Liver (tissue), 9 donors: ENCODE data around the gene NTNG2. TPM values are rescaled to one million over a fixed set of nuclear protein-coding genes. Genes with fewer than 3 reads are reported as not detected.

Experiments used
- DNase-seq: peaks from one replicate; pipeline ENCODE4 v3.0.0-alpha.2; 2017; ENCODE audit warnings: low spot score
- H3K27ac ChIP-seq, 2 donors: one replicate each; pipeline ENCODE4 v1.7.0; 2013; ENCODE audit warnings: inconsistent platforms in 2 of 2, low read length in 2 of 2, control low read depth in 1 of 2, low read depth in 1 of 2, mild to moderate bottlenecking in 1 of 2
- H3K27me3 ChIP-seq, 4 donors: one replicate each; pipeline versions ENCODE4 v1.6.1 to v1.7.0; 2013; ENCODE audit warnings: low read length in 3 of 4, inconsistent platforms in 1 of 4, mild to moderate bottlenecking in 1 of 4, moderate library complexity in 1 of 4; ENCODE audit not compliant: control insufficient read depth in 4 of 4, insufficient read depth in 4 of 4
- H3K36me3 ChIP-seq, 4 donors: one replicate each; pipeline versions ENCODE4 v1.6.1 to v1.7.0; 2013; ENCODE audit warnings: low read length in 3 of 4, mild to moderate bottlenecking in 3 of 4, low read depth in 1 of 4, moderate library complexity in 1 of 4; ENCODE audit not compliant: control insufficient read depth in 4 of 4, insufficient read depth in 3 of 4
- H3K4me1 ChIP-seq, 4 donors: one replicate each; pipeline versions ENCODE4 v1.6.1 to v1.7.0; 2013; ENCODE audit warnings: low read length in 3 of 4, mild to moderate bottlenecking in 3 of 4, moderate library complexity in 1 of 4; ENCODE audit not compliant: control insufficient read depth in 4 of 4, insufficient read depth in 4 of 4
- H3K4me3 ChIP-seq, 3 donors: one replicate each; pipeline versions ENCODE4 v1.6.1 to v1.7.0; 2013; ENCODE audit warnings: low read length in 3 of 3, control low read depth in 1 of 3, low read depth in 1 of 3, mild to moderate bottlenecking in 1 of 3
- H3K9ac ChIP-seq, 2 donors: one replicate each; pipeline ENCODE4 v1.7.0; 2013; ENCODE audit warnings: low read length in 2 of 2, mild to moderate bottlenecking in 2 of 2, moderate library complexity in 2 of 2, control low read depth in 1 of 2, low read depth in 1 of 2
- H3K9me3 ChIP-seq, 4 donors: one replicate each; pipeline versions ENCODE4 v1.6.1 to v1.7.0; 2013; ENCODE audit warnings: low read length in 3 of 4; ENCODE audit not compliant: control insufficient read depth in 4 of 4
- EGR1 ChIP-seq, 2 donors: IDR thresholded peaks; 2 replicates each; pipeline ENCODE4 v1.6.1; 2016 to 2018; ENCODE audit warnings: antibody characterized with exemption in 2 of 2, low read depth in 2 of 2
- FOXA1 ChIP-seq: IDR thresholded peaks from 2 replicates; pipeline ENCODE4 v1.6.1; 2016; ENCODE audit warnings: antibody characterized with exemption
- FOXA2 ChIP-seq: IDR thresholded peaks from 2 replicates; pipeline ENCODE4 v1.6.1; 2016; ENCODE audit warnings: antibody characterized with exemption
- GABPA ChIP-seq, 2 donors: IDR thresholded peaks in 1 of 2; conservative IDR thresholded peaks in 1 of 2; 2 replicates each; pipeline ENCODE4 v1.6.1; 2016; ENCODE audit warnings: antibody characterized with exemption in 2 of 2, mild to moderate bottlenecking in 1 of 2, moderate library complexity in 1 of 2
- HNF4A ChIP-seq, 2 donors: conservative IDR thresholded peaks; 2 replicates each; pipeline ENCODE4 v1.6.1; 2016; ENCODE audit warnings: antibody characterized with exemption in 2 of 2, mild to moderate bottlenecking in 2 of 2
- HNF4G ChIP-seq: IDR thresholded peaks from 2 replicates; pipeline ENCODE4 v1.6.1; 2016; ENCODE audit warnings: antibody characterized with exemption
- JUND ChIP-seq, 2 donors: IDR thresholded peaks; 2 replicates each; pipeline ENCODE4 v1.6.1; 2016; ENCODE audit warnings: antibody characterized with exemption in 2 of 2
- NR2F2 ChIP-seq: IDR thresholded peaks from 2 replicates; pipeline ENCODE4 v1.6.1; 2016; ENCODE audit warnings: antibody characterized with exemption
- RAD21 ChIP-seq, 2 donors: IDR thresholded peaks; 2 replicates each; pipeline ENCODE4 v1.6.1; 2016; ENCODE audit warnings: antibody characterized with exemption in 2 of 2, mild to moderate bottlenecking in 2 of 2
- RXRA ChIP-seq, 2 donors: IDR thresholded peaks; 2 replicates each; pipeline ENCODE4 v1.6.1; 2017 to 2018; ENCODE audit warnings: antibody characterized with exemption in 2 of 2, mild to moderate bottlenecking in 1 of 2
- SP1 ChIP-seq: IDR thresholded peaks from 2 replicates; pipeline ENCODE4 v1.6.1; 2018; ENCODE audit warnings: antibody characterized with exemption, mild to moderate bottlenecking
- TAF1 ChIP-seq: conservative IDR thresholded peaks from 2 replicates; pipeline ENCODE4 v1.6.1; 2016; ENCODE audit warnings: antibody characterized with exemption, mild to moderate bottlenecking
- YY1 ChIP-seq: IDR thresholded peaks from 2 replicates; pipeline ENCODE4 v1.6.1; 2016; ENCODE audit warnings: antibody characterized with exemption, mild to moderate bottlenecking
- WGBS: extraction: QIAGEN DNeasy Blood & Tissue Kit; methylation state at CpG from one replicate; pipeline ENCODE4 v1.1.7; 2013; 5-methylcytosine and 5-hydroxymethylcytosine counted together
- polyA plus RNA-seq, 2 donors: library from polyadenylated mRNA; stranded (reverse) in 1 of 2; unstranded in 1 of 2; fragments of 200-250 nt in 1 of 2; fragments of >200 nt in 1 of 2; fragmentation: Nextera tagmentation in 1 of 2; extraction: Ambion mirVana in 1 of 2; gene quantifications; one replicate each; pipeline versions ENCODE4 v1.2.1 to v1.2.3, GENCODE V29; 2013 to 2015
- total RNA-seq, 2 donors: library from RNA; depleted of rRNA; stranded (reverse); fragments of >200 nt; gene quantifications; one replicate each; pipeline ENCODE4 v1.2.3, GENCODE V29; 2014
- TF ChIP-seq, protein P1 (sequence below): fragments of 150-350 bp; IDR thresholded peaks from 2 replicates; pipeline ENCODE4 v1.5.1; 2017; ENCODE audit warnings: improper control_type of control experiment, low read depth, low read length; ENCODE audit not compliant: missing input control
- TF ChIP-seq, protein P2 (sequence below): IDR thresholded peaks from 2 replicates; pipeline ENCODE4 v1.6.1; 2016; ENCODE audit warnings: antibody characterized with exemption
- TF ChIP-seq, protein P3 (sequence below): IDR thresholded peaks from 2 replicates; pipeline ENCODE4 v1.6.1; 2016; ENCODE audit warnings: antibody characterized with exemption
- TF ChIP-seq, protein P4 (sequence below): IDR thresholded peaks from 2 replicates; pipeline ENCODE4 v1.6.1; 2016; ENCODE audit warnings: antibody characterized with exemption
- TF ChIP-seq, protein P5 (sequence below): IDR thresholded peaks from 2 replicates; pipeline ENCODE4 v1.6.1; 2016; ENCODE audit warnings: antibody characterized with exemption, mild to moderate bottlenecking
- donor health status: healthy.
- donor health status: healthy.
- donor health status: healthy.
- donor health status: healthy.
- donor health status: healthy.

Gene NTNG2
- total and polyA plus RNA-seq, 4 donors, result 0.12 to 0.42 (median 0.28) TPM; not detected in 1

DNA sequence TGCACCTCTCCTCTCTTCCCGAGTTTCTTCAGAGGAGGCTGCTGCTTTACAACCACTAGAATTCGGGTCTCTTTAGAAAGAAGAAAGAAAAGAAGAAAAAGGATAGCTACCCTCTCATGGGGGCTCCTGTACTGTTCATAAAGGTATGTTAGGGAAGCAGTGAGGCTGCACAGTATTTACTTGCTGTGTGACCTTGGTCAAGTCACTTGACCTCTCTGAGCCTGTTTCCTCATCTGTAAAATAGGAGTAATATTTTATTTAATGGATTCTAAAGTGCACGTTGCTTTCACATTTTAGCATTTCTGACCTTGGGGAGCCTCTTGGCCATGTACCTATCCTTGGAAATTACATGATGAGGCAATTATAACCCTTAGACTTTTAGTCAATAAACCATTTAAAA lies 104.2 kb downstream of the NTNG2 start:
- DNase-seq, result no peak
- H3K27ac ChIP-seq, result no peak overlapping the region
- H3K9ac ChIP-seq, result no peak overlapping the region
- H3K36me3 ChIP-seq, result peaks cover 20 to 74% (median 52%) of the 10 kb centered on the region in 4 donors
- H3K4me1 ChIP-seq, result no peaks in the 10 kb centered on the region
- WGBS, result 80% methylated on average over 3 of the region's 3 CpGs
- TF ChIP-seq SP1 (no peak), FOXA1 (no peak), GABPA (IDR thresholded peaks at IDR 0.05 in 1 of 2, conservative IDR thresholded peaks at IDR 0.05 in 1 of 2) (no peak), RAD21 (IDR thresholded peaks at IDR 0.05) (no peak), EGR1 (IDR thresholded peaks at IDR 0.05; ENCODE audit: low read depth in 2 of 2) (no peak), RXRA (IDR thresholded peaks at IDR 0.05) (no peak), YY1 (no peak), FOXA2 (no peak), HNF4G (no peak), HNF4A (conservative IDR thresholded peaks at IDR 0.05) (no peak), NR2F2 (no peak)
- TF ChIP-seq, protein P1, sequence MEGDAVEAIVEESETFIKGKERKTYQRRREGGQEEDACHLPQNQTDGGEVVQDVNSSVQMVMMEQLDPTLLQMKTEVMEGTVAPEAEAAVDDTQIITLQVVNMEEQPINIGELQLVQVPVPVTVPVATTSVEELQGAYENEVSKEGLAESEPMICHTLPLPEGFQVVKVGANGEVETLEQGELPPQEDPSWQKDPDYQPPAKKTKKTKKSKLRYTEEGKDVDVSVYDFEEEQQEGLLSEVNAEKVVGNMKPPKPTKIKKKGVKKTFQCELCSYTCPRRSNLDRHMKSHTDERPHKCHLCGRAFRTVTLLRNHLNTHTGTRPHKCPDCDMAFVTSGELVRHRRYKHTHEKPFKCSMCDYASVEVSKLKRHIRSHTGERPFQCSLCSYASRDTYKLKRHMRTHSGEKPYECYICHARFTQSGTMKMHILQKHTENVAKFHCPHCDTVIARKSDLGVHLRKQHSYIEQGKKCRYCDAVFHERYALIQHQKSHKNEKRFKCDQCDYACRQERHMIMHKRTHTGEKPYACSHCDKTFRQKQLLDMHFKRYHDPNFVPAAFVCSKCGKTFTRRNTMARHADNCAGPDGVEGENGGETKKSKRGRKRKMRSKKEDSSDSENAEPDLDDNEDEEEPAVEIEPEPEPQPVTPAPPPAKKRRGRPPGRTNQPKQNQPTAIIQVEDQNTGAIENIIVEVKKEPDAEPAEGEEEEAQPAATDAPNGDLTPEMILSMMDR, result no peak
- TF ChIP-seq, protein P2, sequence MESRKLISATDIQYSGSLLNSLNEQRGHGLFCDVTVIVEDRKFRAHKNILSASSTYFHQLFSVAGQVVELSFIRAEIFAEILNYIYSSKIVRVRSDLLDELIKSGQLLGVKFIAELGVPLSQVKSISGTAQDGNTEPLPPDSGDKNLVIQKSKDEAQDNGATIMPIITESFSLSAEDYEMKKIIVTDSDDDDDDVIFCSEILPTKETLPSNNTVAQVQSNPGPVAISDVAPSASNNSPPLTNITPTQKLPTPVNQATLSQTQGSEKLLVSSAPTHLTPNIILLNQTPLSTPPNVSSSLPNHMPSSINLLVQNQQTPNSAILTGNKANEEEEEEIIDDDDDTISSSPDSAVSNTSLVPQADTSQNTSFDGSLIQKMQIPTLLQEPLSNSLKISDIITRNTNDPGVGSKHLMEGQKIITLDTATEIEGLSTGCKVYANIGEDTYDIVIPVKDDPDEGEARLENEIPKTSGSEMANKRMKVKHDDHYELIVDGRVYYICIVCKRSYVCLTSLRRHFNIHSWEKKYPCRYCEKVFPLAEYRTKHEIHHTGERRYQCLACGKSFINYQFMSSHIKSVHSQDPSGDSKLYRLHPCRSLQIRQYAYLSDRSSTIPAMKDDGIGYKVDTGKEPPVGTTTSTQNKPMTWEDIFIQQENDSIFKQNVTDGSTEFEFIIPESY, result no peak
- TF ChIP-seq, protein P3, sequence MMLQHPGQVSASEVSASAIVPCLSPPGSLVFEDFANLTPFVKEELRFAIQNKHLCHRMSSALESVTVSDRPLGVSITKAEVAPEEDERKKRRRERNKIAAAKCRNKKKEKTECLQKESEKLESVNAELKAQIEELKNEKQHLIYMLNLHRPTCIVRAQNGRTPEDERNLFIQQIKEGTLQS, result no peak
- TF ChIP-seq, protein P4, sequence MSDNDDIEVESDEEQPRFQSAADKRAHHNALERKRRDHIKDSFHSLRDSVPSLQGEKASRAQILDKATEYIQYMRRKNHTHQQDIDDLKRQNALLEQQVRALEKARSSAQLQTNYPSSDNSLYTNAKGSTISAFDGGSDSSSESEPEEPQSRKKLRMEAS, result no peak
- H3K4me3 ChIP-seq, result no peak overlapping the region
- no peaks in the 10 kb centered on the region for H3K27me3 ChIP-seq
- H3K9me3 ChIP-seq, result no peaks in the 10 kb centered on the region

DNA sequence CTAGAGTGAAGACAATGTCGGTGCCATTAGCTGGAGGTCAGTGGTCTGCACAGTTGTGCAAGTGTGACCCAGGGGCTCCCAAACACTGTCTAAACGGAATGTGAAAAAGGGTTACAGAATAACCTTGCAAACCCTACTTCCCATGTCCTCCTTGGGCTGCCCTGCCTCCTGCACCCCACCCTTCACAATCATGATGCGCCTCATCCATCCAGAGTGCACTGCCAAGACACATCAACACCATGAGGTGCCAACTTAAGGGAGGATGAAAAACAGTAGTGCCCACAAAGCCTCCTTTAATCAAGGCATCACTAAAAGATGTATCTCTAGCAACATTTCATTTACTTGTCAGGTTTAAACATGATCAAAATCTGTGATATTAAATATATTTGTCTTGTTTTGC lies 105.8 kb downstream of the NTNG2 start:
- TF ChIP-seq, protein P5, sequence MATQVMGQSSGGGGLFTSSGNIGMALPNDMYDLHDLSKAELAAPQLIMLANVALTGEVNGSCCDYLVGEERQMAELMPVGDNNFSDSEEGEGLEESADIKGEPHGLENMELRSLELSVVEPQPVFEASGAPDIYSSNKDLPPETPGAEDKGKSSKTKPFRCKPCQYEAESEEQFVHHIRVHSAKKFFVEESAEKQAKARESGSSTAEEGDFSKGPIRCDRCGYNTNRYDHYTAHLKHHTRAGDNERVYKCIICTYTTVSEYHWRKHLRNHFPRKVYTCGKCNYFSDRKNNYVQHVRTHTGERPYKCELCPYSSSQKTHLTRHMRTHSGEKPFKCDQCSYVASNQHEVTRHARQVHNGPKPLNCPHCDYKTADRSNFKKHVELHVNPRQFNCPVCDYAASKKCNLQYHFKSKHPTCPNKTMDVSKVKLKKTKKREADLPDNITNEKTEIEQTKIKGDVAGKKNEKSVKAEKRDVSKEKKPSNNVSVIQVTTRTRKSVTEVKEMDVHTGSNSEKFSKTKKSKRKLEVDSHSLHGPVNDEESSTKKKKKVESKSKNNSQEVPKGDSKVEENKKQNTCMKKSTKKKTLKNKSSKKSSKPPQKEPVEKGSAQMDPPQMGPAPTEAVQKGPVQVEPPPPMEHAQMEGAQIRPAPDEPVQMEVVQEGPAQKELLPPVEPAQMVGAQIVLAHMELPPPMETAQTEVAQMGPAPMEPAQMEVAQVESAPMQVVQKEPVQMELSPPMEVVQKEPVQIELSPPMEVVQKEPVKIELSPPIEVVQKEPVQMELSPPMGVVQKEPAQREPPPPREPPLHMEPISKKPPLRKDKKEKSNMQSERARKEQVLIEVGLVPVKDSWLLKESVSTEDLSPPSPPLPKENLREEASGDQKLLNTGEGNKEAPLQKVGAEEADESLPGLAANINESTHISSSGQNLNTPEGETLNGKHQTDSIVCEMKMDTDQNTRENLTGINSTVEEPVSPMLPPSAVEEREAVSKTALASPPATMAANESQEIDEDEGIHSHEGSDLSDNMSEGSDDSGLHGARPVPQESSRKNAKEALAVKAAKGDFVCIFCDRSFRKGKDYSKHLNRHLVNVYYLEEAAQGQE, result no peak
- TF ChIP-seq YY1, result no peak
- TF ChIP-seq TAF1, result no peak
- TF ChIP-seq JUND (IDR thresholded peaks at IDR 0.05), result no peak
- TF ChIP-seq FOXA1, result no peak
- TF ChIP-seq, protein P1, result no peak
- no peak for TF ChIP-seq HNF4A (conservative IDR thresholded peaks at IDR 0.05)
- no peak for TF ChIP-seq HNF4G
- no peak for TF ChIP-seq RAD21 (IDR thresholded peaks at IDR 0.05)
- TF ChIP-seq, protein P2, result no peak
- no peak for TF ChIP-seq NR2F2
- no peak for TF ChIP-seq FOXA2
- no peak for TF ChIP-seq GABPA (IDR thresholded peaks at IDR 0.05 in 1 of 2, conservative IDR thresholded peaks at IDR 0.05 in 1 of 2)
- TF ChIP-seq RXRA (IDR thresholded peaks at IDR 0.05), result no peak
- TF ChIP-seq SP1, result no peak
- TF ChIP-seq, protein P4, result no peak
- no peak for TF ChIP-seq EGR1 (IDR thresholded peaks at IDR 0.05; ENCODE audit: low read depth in 2 of 2)
- TF ChIP-seq, protein P3, result no peak
- Histone ChIP-seq H3K27ac (no peak overlapping the region), H3K4me1 (no peaks in the 10 kb centered on the region), H3K4me3 (no peak overlapping the region), H3K9me3 (no peaks in the 10 kb centered on the region), H3K36me3 (peaks cover 18 to 74% (median 50%) of the 10 kb centered on the region in 4 donors), H3K27me3 (no peaks in the 10 kb centered on the region), H3K9ac (no peak overlapping the region)
- no peak for DNase-seq
- WGBS, result 92% methylated on average over 3 of the region's 3 CpGs
